Activated B cell treated with CpG ODN at 0.5 μM for 24 hours (primary cell): ENCODE data around the gene MSMO1. TPM values are rescaled to one million over a fixed set of nuclear protein-coding genes. Genes with fewer than 3 reads are reported as not detected.

ENCODE experiments used
- ATAC-seq: fragments of 200-7000 bp; cut with Tn5 transposase; one replicate; pipeline ENCODE4 v1.10.0; 2021; ENCODE audit warnings: low read depth, mild to moderate bottlenecking, moderate library complexity
- CTCF ChIA-PET: fragments of 350-600 bp; sonication (Branson Sonifier 250); formaldehyde crosslinking; loops from one replicate; lab custom pipeline; 2021; ENCODE audit warnings: antibody characterized with exemption; lab: Charles Lee
- POLR2A ChIA-PET: fragments of 350-600 bp; sonication (Branson Sonifier 250); formaldehyde crosslinking; loops from one replicate; lab custom pipeline; 2021; ENCODE audit warnings: antibody characterized with exemption; lab: Charles Lee
- DNase-seq: peaks from one replicate; pipeline ENCODE4 v3.0.0; 2022
- H3K27ac Mint-ChIP-seq: one replicate; pipeline ENCODE4 v1.8.0; 2020; ENCODE audit warnings: mixed read lengths
- H3K27me3 Mint-ChIP-seq: one replicate; pipeline ENCODE4 v1.8.0; 2021; ENCODE audit warnings: mixed read lengths
- H3K36me3 Mint-ChIP-seq: one replicate; pipeline ENCODE4 v1.8.0; 2021; ENCODE audit warnings: low read depth, mixed read lengths
- H3K4me1 Mint-ChIP-seq: one replicate; pipeline ENCODE4 v1.8.0; 2021; ENCODE audit warnings: mixed read lengths
- H3K4me3 Mint-ChIP-seq: one replicate; pipeline ENCODE4 v1.8.0; 2020; ENCODE audit warnings: mild to moderate bottlenecking, mixed read lengths
- H3K9me3 Mint-ChIP-seq: one replicate; pipeline ENCODE4 v1.8.0; 2020; ENCODE audit warnings: mixed read lengths
- CTCF ChIP-seq: fragments of 200-600 bp; IDR thresholded peaks from one replicate; pipeline ENCODE4 v1.8.0; 2022; ENCODE audit warnings: antibody characterized with exemption, mild to moderate bottlenecking
- intact Hi-C: fragments of 100-400 bp; cut with micrococcal nuclease; formaldehyde crosslinking; loops from one replicate; pipeline ENCODE4 v1.15.1; 2024
- total RNA-seq: library from RNA; stranded (reverse); gene quantifications from 2 replicates; pipeline ENCODE4 v1.2.3, GENCODE V29; 2022

The MSMO1 gene
- total RNA-seq, 1 donor from 2014 or later, result 87.9 TPM

GRCh38 chr4:165385126-165385525 lies 57.7 kb downstream of the MSMO1 start:
- Mint-ChIP-seq H3K27me3 (peaks cover 26% of the 10 kb centered on the region), H3K36me3 (no peaks in the 10 kb centered on the region), H3K4me3 (no peak overlapping the region), H3K9me3 (no peaks in the 10 kb centered on the region), H3K4me1 (no peaks in the 10 kb centered on the region), H3K27ac (no peak overlapping the region)
- TF ChIP-seq CTCF, result no peak
- ATAC-seq (no peak), DNase-seq (no peak)
- ChIA-PET POLR2A (interaction anchor here (0.6 kb wide), 1 partner anchor 68 kb away, joined by 3 read pairs; no protein-coding TSS in a partner anchor), CTCF (no interaction called here)
- intact Hi-C loops, result no loop called here

DNA sequence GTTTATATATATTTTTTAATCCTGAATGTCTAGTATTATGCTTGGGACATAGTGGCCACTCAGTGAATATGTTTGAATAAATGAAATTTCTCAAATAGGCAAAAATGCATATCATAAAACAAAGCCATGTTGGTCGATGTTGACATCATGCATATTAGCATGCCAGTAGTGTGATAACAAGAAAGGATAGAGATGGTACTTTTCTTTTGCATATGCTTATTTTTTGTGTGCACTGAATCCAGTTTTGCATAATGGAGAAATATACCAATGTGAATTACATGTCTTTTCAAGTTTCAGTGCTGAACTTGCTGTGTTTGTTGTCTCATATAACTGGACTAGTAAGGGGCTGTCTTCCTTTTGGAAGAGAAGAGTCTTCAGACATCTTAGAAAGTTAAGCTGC lies 58.9 kb downstream of the MSMO1 start:
- no peak overlapping the region for H3K27ac Mint-ChIP-seq
- ChIA-PET CTCF (no interaction called here), POLR2A (no interaction called here)
- no peak for TF ChIP-seq CTCF
- no peak for ATAC-seq
- no peaks in the 10 kb centered on the region for H3K36me3 Mint-ChIP-seq
- H3K4me1 Mint-ChIP-seq, result no peaks in the 10 kb centered on the region
- H3K4me3 Mint-ChIP-seq, result no peak overlapping the region
- intact Hi-C loops, result no loop called here
- DNase-seq, result no peak
- H3K9me3 Mint-ChIP-seq, result no peaks in the 10 kb centered on the region
- peaks cover 21% of the 10 kb centered on the region for H3K27me3 Mint-ChIP-seq

GRCh38 chr4:165388756-165389155 lies 61.3 kb downstream of the MSMO1 start:
- no peaks in the 10 kb centered on the region for H3K9me3 Mint-ChIP-seq
- intact Hi-C loops, result no loop called here
- DNase-seq (no peak), ATAC-seq (no peak)
- CTCF ChIA-PET, result no interaction called here
- POLR2A ChIA-PET, result no interaction called here
- no peak overlapping the region for H3K4me3 Mint-ChIP-seq
- no peak for TF ChIP-seq CTCF
- no peak overlapping the region for H3K27ac Mint-ChIP-seq
- H3K4me1 Mint-ChIP-seq, result no peaks in the 10 kb centered on the region
- H3K27me3 Mint-ChIP-seq, result peaks cover 21% of the 10 kb centered on the region
- no peaks in the 10 kb centered on the region for H3K36me3 Mint-ChIP-seq

Other genes with a start within 250 kb of the MSMO1 start
- 17.0 and 19.3 TPM in 2 replicates for gene TMEM192, start 214.8 kb upstream of the MSMO1 start, total RNA-seq
- 21.5 and 21.9 TPM in 2 replicates for gene KLHL2, start 120.1 kb upstream of the MSMO1 start, total RNA-seq
- not detected in 2 replicates for gene CPE, start 51.3 kb downstream of the MSMO1 start, total RNA-seq